ENCODE results near the gene ZNF841. TPM values are rescaled to one million over a fixed set of nuclear protein-coding genes. Genes with fewer than 3 reads are reported as not detected.

The ZNF841 gene
- total RNA-seq, result 10 to 100 TPM in 3 of 4 donors, 1 to 10 TPM in 1; 9.0 to 19.5 (median 17.1) TPM

DNA sequence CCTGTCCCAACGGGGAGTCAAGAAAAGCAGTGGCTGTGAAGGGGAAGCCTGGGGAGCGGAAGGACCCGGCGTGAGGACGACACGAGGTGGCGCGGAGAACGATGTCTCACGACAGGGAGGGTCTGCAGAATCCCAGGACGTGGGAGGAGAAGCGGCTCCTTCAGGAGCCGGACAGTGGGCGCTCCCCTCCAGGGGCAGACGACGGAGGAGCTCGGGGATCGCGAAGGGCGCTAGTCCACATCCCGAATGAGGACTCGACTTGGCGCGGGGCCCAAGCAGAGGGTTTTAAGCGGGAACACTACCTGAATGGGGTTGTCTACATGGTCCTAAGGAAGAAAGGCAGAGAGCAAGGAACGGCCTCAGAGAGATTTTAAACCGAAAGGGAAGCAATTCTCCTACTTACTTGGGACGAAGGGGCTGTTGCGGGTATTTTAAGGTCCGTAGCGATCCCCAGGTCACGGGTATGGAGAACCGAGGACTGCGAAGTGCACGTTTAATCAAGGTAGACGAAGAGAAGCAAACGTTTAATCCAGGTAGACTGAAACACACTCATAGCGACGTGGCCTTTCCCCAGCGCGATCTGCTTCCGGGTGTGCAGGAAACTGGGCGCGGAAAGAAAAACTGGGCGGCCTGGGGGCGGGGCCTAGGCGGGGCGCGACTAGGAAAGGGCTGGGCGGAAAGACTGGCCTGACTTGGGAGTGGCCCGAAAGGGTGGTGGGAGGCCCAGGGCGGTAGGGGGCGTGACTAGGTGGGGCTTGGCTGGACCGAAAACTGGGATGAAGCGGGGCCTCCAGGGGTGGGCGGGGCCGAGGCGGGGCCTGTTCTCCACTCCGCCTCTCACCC lies at the start of gene ZNF841:
Gene ZNF841, minus strand, starts transcription at position 594 of the 843 bp plus-strand sequence. CDS start 10,964 bp downstream, outside the sequence.
- intact Hi-C loops (cut with DNase I), result no loop called here
- TF ChIP-seq, protein P1, sequence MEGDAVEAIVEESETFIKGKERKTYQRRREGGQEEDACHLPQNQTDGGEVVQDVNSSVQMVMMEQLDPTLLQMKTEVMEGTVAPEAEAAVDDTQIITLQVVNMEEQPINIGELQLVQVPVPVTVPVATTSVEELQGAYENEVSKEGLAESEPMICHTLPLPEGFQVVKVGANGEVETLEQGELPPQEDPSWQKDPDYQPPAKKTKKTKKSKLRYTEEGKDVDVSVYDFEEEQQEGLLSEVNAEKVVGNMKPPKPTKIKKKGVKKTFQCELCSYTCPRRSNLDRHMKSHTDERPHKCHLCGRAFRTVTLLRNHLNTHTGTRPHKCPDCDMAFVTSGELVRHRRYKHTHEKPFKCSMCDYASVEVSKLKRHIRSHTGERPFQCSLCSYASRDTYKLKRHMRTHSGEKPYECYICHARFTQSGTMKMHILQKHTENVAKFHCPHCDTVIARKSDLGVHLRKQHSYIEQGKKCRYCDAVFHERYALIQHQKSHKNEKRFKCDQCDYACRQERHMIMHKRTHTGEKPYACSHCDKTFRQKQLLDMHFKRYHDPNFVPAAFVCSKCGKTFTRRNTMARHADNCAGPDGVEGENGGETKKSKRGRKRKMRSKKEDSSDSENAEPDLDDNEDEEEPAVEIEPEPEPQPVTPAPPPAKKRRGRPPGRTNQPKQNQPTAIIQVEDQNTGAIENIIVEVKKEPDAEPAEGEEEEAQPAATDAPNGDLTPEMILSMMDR (IDR thresholded peaks at IDR 0.05), result peak in 2 of 6 experiments; percentile 6 to 22
- TF ChIP-seq POLR2A (IDR thresholded peaks at IDR 0.05), result peak in 1 of 4 donors; percentile 54
- Histone ChIP-seq H3K4me1 (peaks cover 0 to 40% (median 18%) of the 10 kb centered on the region in 3 donors), H3K27me3 (no peaks in the 10 kb centered on the region), H3K27ac (peak within 1 kb of the TSS; percentile 83 to 90 (median 88)), H3K4me3 (peak within 1 kb of the TSS; percentile 66 to 85 (median 74)), H3K36me3 (peaks cover 0 to 32% (median 0%) of the 10 kb centered on the region in 3 donors), H3K9me3 (peaks cover 0 to 65% (median 12%) of the 10 kb centered on the region in 3 donors)
- DNase-seq, result peak; percentile 66
- WGBS, 2 donors, result 1% methylated on average over 43 to 47 of the region's 59 CpGs

DNA sequence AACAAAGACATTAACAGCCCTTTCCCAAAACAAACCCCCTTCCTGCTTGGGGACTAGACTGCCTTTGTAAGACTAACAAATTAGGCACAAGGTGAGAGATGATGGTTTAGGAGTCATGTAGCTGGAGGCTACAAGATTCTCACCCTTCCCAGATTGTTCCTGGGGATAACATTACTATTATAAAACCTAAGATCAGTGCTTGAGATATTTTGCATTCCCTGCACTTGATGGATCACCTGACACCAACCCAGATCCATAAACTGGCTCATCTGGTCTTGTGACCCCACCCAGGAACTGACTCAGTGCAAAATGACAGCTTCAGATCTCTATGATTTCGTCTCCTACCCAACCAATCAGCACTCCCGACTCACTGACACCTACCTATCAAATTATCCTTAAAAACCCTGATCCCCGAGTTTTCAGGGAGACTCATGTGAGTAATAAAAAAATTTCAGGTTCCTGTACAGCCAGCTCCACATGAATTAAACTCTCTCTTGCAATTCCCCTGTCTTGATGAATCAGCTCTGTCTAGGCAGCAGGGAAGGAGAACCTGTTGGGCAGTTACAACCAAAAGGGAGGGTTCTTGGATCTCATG lies 46.5 kb upstream of the ZNF841 start:
- H3K27ac ChIP-seq, result peak overlapping the region in 3 of 4 donors; percentile 66 to 82 (median 74)
- DNase-seq, result no peak
- H3K4me3 ChIP-seq, result no peak overlapping the region
- H3K36me3 ChIP-seq, result no peaks in the 10 kb centered on the region
- no peak for TF ChIP-seq POLR2A (IDR thresholded peaks at IDR 0.05)
- TF ChIP-seq, protein P1 (IDR thresholded peaks at IDR 0.05), result no peak
- intact Hi-C loops (cut with DNase I), result no loop called here
- H3K4me1 ChIP-seq, result peaks cover 9 to 48% (median 16%) of the 10 kb centered on the region in 3 donors
- H3K9me3 ChIP-seq, result peaks cover 0 to 33% (median 1%) of the 10 kb centered on the region in 3 donors
- 34 to 61% methylated on average over 3 of the region's 3 CpGs for WGBS, 2 donors
- H3K27me3 ChIP-seq, result no peaks in the 10 kb centered on the region

- no peak overlapping the region for H3K4me3 ChIP-seq
- intact Hi-C loops (cut with DNase I), result no loop called here
- H3K27ac ChIP-seq, result peak overlapping the region in 2 of 4 donors; percentile 74 to 82
- H3K9me3 ChIP-seq, result peaks cover 0 to 31% (median 0%) of the 10 kb centered on the region in 3 donors
- WGBS, 2 donors, result 83 to 93% methylated on average over 2 of the region's 2 CpGs
- no peak for DNase-seq
- H3K27me3 ChIP-seq, result no peaks in the 10 kb centered on the region
- H3K36me3 ChIP-seq, result peaks cover 0 to 4% (median 0%) of the 10 kb centered on the region in 3 donors
- no peak for TF ChIP-seq POLR2A (IDR thresholded peaks at IDR 0.05)
- TF ChIP-seq, protein P1 (IDR thresholded peaks at IDR 0.05), result no peak
- peaks cover 9 to 48% (median 16%) of the 10 kb centered on the region in 3 donors for H3K4me1 ChIP-seq
Measured at GRCh38 chr19:52141203-52141602, 45.6 kb upstream of the ZNF841 start.

DNA sequence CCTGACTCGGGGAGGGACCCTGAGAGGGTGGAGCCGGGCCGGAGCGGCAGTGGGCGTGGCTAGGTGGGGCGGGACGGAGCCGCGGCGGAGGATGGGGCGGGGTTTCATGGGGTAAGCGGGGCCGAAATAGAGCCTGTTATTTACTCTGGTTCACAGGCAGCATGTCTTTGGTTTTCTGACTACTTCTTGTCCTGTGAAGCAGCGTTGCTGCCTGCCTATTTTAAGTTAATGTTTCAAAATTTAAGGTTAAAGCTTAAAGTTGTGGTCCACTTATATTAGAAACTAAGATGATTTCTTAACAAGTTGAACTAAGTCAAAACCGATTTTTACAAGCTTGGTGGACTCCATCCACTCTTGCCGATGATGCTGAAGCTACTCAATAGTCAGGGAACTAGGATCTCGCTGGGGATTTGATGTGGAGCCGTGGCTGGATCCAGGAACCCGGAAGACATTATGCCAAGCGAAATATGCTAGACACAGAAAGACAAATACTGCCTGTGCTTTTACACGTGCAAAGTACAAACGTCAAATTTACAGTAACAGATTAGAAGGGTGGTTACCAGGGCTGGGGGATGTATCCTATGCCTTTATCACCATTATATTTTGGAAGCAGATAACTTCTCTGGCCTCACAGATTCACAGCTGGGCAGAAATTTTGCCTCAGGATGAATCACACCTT lies 44.6 kb upstream of the ZNF841 start:
- Histone ChIP-seq H3K36me3 (peaks cover 0 to 13% (median 0%) of the 10 kb centered on the region in 3 donors), H3K4me1 (peaks cover 9 to 48% (median 16%) of the 10 kb centered on the region in 3 donors), H3K27me3 (no peaks in the 10 kb centered on the region), H3K4me3 (peak overlapping the region in 3 of 4 donors; percentile 69 to 83 (median 80)), H3K9me3 (peaks cover 0 to 35% (median 3%) of the 10 kb centered on the region in 3 donors), H3K27ac (peak overlapping the region; percentile 92 to 98 (median 94))
- DNase-seq, result no peak
- 14 to 15% methylated on average over 20 to 21 of the region's 22 CpGs for WGBS, 2 donors
- intact Hi-C loops (cut with DNase I), result no loop called here
- TF ChIP-seq, protein P1 (IDR thresholded peaks at IDR 0.05), result no peak
- TF ChIP-seq POLR2A (IDR thresholded peaks at IDR 0.05), result no peak
